RWPE1 (cell line): Measurements from ENCODE around the gene PGA5.
"Not testable (repeated sequence)": the region's sequence is repeated elsewhere in the genome, so short reads cannot be mapped to it uniquely, and the experiment has no call there.

Source experiments
- CTCF ChIA-PET: fragments of 350-600 bp; sonication (Branson Sonifier 250); formaldehyde crosslinking; extraction: SDS; loops from one replicate; lab custom pipeline; 2021; lab: Yijun Ruan, JAX
- POLR2A ChIA-PET: fragments of 400-600 bp; formaldehyde crosslinking; extraction: SDS; loops from one replicate; lab custom pipeline; 2020; ENCODE audit warnings: antibody characterized with exemption; ENCODE audit not compliant: low non-redundant PET; lab: Yijun Ruan, JAX
- DNase-seq: peaks from one replicate; pipeline ENCODE4 v3.0.0; 2012; ENCODE audit warnings: low spot score
- H3K27ac ChIP-seq: fragments of 450-650 bp; 2 replicates; pipeline ENCODE4 v1.5.1; 2017

The PGA5 gene

DNA sequence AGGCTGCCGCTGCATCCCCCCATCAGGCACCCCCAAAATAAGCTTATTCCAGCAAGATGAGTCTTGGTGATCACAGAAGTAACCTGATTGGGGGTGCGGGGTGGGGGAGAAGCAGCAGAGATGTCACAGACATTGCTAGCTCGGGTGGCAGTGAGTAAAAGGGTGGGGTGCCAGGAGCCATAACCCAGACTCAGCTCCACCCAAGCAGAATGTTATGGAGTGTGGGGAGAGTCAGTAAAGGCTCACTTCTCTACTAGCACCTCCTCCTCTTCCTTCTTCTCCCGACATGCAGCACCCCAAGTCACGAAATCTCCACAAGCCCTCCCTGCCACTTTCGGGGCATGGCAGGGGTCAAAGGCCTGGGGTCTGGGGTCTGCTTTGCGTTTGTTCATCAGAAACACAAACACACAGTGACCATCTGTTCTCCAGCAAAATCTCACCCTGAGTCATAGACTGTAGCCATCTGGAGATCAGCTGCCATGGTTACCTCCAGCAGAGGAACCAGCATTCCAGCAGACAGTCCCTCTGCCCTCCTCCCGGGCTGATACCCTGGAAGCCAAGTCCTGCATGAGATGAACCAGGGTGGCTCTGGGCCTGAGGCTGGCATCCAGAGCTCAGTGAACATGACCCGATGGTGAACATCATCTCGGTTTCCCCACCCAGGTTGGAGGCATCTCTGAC lies 14.4 kb upstream of the PGA5 start:
- POLR2A ChIA-PET, DNase-seq, H3K27ac ChIP-seq, CTCF ChIA-PET: not testable (repeated sequence)

DNA sequence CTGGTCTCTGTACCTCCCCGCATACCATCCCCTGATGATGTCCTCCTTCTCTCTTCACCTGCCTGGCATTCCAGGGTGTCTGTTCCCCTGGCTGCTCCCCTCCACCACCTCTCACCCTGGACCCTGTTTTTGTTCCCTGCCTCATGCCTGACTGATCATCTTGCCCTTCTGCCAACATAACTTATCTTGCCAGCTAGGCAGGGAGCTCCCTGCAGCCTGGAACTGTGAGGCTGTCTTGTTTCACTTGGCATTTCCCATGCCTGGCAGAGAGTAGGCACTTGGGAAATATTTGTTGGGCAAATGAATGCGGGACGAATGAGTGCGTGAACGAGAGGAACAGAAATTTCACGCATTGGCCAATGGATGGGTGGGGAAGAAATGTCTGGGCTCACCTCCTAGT lies 11.5 kb upstream of the PGA5 start:
- DNase-seq, CTCF ChIA-PET, H3K27ac ChIP-seq, POLR2A ChIA-PET: not testable (repeated sequence)

- CTCF ChIA-PET, DNase-seq, H3K27ac ChIP-seq, POLR2A ChIA-PET: not testable (repeated sequence)
Observed at GRCh38 chr11:61231033-61231432, 9.9 kb upstream of the PGA5 start.

GRCh38 chr11:61231585-61231984 lies 9.4 kb upstream of the PGA5 start:
- DNase-seq, POLR2A ChIA-PET, CTCF ChIA-PET, H3K27ac ChIP-seq: not testable (repeated sequence)

GRCh38 chr11:61232548-61233145 lies 8.3 kb upstream of the PGA5 start:
- POLR2A ChIA-PET = not testable (repeated sequence)

GRCh38 chr11:61237130-61237529 lies 3.8 kb upstream of the PGA5 start:
- POLR2A ChIA-PET, DNase-seq, H3K27ac ChIP-seq, CTCF ChIA-PET: not testable (repeated sequence)

More at GRCh38 chr11:61232548-61233145, 8.3 kb upstream of the PGA5 start:
- DNase-seq, H3K27ac ChIP-seq, CTCF ChIA-PET: not testable (repeated sequence)

DNA sequence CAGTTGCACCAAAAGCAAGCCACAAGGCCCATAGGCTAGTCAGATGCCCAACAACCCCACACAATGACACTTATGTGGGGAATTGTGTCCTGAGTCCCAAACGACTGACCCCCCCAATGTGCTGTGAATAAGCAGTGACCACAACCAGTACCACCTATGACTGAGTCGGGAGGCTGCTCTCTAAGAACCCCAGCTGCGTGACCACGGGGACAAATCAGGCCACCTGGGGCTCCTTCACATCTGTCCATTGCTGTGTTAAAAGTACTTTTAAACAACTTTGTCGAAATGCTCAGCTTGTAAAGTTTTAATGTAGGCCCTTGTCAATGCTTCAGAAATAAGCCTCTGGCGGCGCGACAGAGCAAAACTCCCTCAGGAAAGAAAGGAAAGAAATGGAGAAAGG lies 687 bp upstream of the PGA5 start:
- H3K27ac ChIP-seq, DNase-seq, CTCF ChIA-PET, POLR2A ChIA-PET: not testable (repeated sequence)

DNA sequence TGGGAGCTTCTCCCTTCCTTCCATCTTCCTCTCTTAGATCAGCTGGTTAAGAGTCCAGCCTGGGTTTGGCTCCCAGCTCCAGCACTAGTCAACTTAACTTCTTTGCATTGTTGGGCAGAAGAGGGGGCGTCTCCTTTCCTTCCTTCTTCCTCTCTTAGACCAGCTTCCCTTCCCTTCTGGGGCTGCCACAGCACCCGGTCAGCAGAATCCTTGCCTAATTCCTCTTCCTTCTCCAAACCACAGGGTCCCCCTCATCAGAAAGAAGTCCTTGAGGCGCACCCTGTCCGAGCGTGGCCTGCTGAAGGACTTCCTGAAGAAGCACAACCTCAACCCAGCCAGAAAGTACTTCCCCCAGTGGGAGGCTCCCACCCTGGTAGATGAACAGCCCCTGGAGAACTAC lies 551 bp downstream of the PGA5 start:
- POLR2A ChIA-PET, CTCF ChIA-PET, DNase-seq, H3K27ac ChIP-seq: not testable (repeated sequence)

DNA sequence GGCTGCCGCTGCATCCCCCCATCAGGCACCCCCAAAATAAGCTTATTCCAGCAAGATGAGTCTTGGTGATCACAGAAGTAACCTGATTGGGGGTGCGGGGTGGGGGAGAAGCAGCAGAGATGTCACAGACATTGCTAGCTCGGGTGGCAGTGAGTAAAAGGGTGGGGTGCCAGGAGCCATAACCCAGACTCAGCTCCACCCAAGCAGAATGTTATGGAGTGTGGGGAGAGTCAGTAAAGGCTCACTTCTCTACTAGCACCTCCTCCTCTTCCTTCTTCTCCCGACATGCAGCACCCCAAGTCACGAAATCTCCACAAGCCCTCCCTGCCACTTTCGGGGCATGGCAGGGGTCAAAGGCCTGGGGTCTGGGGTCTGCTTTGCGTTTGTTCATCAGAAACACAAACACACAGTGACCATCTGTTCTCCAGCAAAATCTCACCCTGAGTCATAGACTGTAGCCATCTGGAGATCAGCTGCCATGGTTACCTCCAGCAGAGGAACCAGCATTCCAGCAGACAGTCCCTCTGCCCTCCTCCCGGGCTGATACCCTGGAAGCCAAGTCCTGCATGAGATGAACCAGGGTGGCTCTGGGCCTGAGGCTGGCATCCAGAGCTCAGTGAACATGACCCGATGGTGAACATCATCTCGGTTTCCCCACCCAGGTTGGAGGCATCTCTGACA lies 4.4 kb downstream of the PGA5 start:
- CTCF ChIA-PET, H3K27ac ChIP-seq, DNase-seq, POLR2A ChIA-PET: not testable (repeated sequence)

DNA sequence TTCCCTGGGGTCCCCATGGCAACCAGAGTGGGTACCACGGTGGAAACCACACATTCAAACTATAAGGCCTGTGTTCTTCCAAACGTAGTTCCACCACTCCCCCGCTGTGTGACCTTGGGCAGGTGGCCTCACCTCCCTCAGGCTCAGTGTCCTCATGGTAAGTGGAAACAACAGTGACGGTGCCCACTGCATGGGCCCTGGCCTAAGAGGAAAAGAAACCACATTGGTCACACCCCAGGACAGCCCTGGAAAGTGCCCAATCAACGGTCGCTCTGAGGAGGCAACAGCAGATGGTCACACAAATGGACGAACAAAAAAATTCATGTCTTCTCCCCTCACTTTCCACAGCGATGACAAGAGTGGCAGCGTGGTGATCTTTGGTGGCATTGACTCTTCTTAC lies 7.1 kb downstream of the PGA5 start:
- POLR2A ChIA-PET, DNase-seq, H3K27ac ChIP-seq, CTCF ChIA-PET: not testable (repeated sequence)

DNA sequence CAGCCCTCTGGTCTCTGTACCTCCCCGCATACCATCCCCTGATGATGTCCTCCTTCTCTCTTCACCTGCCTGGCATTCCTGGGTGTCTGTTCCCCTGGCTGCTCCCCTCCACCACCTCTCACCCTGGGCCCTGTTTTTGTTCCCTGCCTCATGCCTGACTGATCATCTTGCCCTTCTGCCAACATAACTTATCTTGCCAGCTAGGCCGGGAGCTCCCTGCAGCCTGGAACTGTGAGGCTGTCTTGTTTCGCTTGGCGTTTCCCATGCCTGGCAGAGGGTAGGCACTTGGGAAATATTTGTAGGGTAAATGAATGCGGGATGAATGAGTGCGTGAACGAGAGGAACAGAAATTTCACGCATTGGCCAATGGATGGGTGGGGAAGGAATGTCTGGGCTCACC lies 8.2 kb downstream of the PGA5 start:
- DNase-seq, CTCF ChIA-PET, POLR2A ChIA-PET, H3K27ac ChIP-seq: not testable (repeated sequence)

- POLR2A ChIA-PET, DNase-seq, H3K27ac ChIP-seq: not testable (repeated sequence)
- CTCF ChIA-PET = interaction anchor here (0.6 to 1.0 kb wide), 2 partner anchors 43 to 132 kb away, joined by 3 read pairs; no protein-coding TSS in a partner anchor
Observed at GRCh38 chr11:61250796-61251765, 10.1 kb downstream of the PGA5 start.

DNA sequence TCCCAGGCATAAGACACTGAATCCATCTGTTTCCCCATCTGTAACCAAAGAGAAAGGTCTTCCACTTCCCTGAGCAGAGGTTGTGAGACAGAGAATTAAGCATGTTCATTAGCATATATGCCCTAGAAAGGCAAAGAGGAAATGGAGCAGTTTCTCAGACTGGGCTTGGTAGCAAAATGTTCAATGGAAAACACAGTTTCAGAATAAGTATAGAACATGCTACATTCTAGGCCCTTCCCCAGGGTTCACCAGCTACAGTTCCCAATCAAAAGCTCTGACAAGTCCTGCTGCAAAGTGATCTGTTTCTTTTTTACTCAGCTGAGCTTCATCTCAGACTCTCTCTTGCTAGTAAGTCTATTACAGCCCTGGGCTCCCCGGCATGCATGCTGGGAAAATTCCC lies 11.4 kb downstream of the PGA5 start:
- ChIA-PET CTCF (interaction anchor here (0.6 kb wide), 1 partner anchor 385 kb away, joined by 5 read pairs; no protein-coding TSS in a partner anchor), POLR2A (interaction anchor here (0.6 kb wide), 1 partner anchor 26 kb away, joined by 3 read pairs; no protein-coding TSS in a partner anchor)
- H3K27ac ChIP-seq, DNase-seq: not testable (repeated sequence)
